Muscle layer of duodenum (tissue), 2 donors: Measurements from ENCODE around the gene GLB1L2.
A peak's percentile ranks its signal among the peaks of the same experiment; 100 is the strongest.

Experiments used
- H3K27ac ChIP-seq: one replicate; pipeline ENCODE4 v1.7.0; 2013; ENCODE audit warnings: mild to moderate bottlenecking, low read length
- H3K27me3 ChIP-seq: one replicate; pipeline ENCODE4 v1.7.0; 2013; ENCODE audit warnings: low read depth, mild to moderate bottlenecking, control low read depth, low read length
- H3K36me3 ChIP-seq, 2 donors: one replicate each; pipeline ENCODE4 v1.7.0; 2013; ENCODE audit warnings: low read length in 2 of 2, control low read depth in 1 of 2, mild to moderate bottlenecking in 1 of 2; ENCODE audit not compliant: insufficient read depth in 2 of 2, control insufficient read depth in 1 of 2
- H3K4me1 ChIP-seq, 2 donors: one replicate each; pipeline ENCODE4 v1.7.0; 2013; ENCODE audit warnings: low read length in 2 of 2, mild to moderate bottlenecking in 2 of 2, control low read depth in 1 of 2, moderate library complexity in 1 of 2; ENCODE audit not compliant: insufficient read depth in 2 of 2, control insufficient read depth in 1 of 2
- H3K4me3 ChIP-seq, 2 donors: one replicate each; pipeline ENCODE4 v1.7.0; 2013; ENCODE audit warnings: low read length in 2 of 2, low read depth in 1 of 2, mild to moderate bottlenecking in 1 of 2
- H3K9me3 ChIP-seq, 2 donors: one replicate each; pipeline ENCODE4 v1.7.0; 2013; ENCODE audit warnings: low read length in 2 of 2, control low read depth in 1 of 2, mild to moderate bottlenecking in 1 of 2; ENCODE audit not compliant: control insufficient read depth in 1 of 2
- donor health status: healthy.

Gene GLB1L2

GRCh38 chr11:134413043-134413825 is 81.4 kb downstream of the GLB1L2 start:
- H3K27ac ChIP-seq = no peak overlapping the region
- no peaks in the 10 kb centered on the region for H3K36me3 ChIP-seq
- H3K9me3 ChIP-seq = no peaks in the 10 kb centered on the region
- peaks cover 0 to 15% of the 10 kb centered on the region in 2 donors for H3K4me1 ChIP-seq
- H3K27me3 ChIP-seq = peaks cover 31% of the 10 kb centered on the region
- peak overlapping the region in 1 of 2 donors; percentile 61 for H3K4me3 ChIP-seq

- H3K27ac ChIP-seq = no peak overlapping the region
- H3K27me3 ChIP-seq = peaks cover 31% of the 10 kb centered on the region
- peaks cover 0 to 15% of the 10 kb centered on the region in 2 donors for H3K4me1 ChIP-seq
- H3K36me3 ChIP-seq = no peaks in the 10 kb centered on the region
- H3K4me3 ChIP-seq = no peak overlapping the region
- H3K9me3 ChIP-seq = no peaks in the 10 kb centered on the region
Observed at GRCh38 chr11:134413826-134414731, 82.3 kb downstream of the GLB1L2 start.

GRCh38 chr11:134414766-134415765 is 83.3 kb downstream of the GLB1L2 start:
- peaks cover 0 to 15% of the 10 kb centered on the region in 2 donors for H3K4me1 ChIP-seq
- no peak overlapping the region for H3K27ac ChIP-seq
- H3K4me3 ChIP-seq = no peak overlapping the region
- H3K9me3 ChIP-seq = no peaks in the 10 kb centered on the region
- peaks cover 21% of the 10 kb centered on the region for H3K27me3 ChIP-seq
- H3K36me3 ChIP-seq = no peaks in the 10 kb centered on the region

- Histone ChIP-seq H3K36me3 (no peaks in the 10 kb centered on the region), H3K27me3 (peaks cover 6% of the 10 kb centered on the region), H3K9me3 (no peaks in the 10 kb centered on the region), H3K4me3 (no peak overlapping the region), H3K4me1 (peaks cover 0 to 5% of the 10 kb centered on the region in 2 donors), H3K27ac (no peak overlapping the region)
Observed at GRCh38 chr11:134416726-134417125, 84.9 kb downstream of the GLB1L2 start.

- no peak overlapping the region for H3K4me3 ChIP-seq
- peaks cover 6% of the 10 kb centered on the region for H3K27me3 ChIP-seq
- no peaks in the 10 kb centered on the region for H3K36me3 ChIP-seq
- H3K4me1 ChIP-seq = no peaks in the 10 kb centered on the region
- no peaks in the 10 kb centered on the region for H3K9me3 ChIP-seq
- no peak overlapping the region for H3K27ac ChIP-seq
Observed at GRCh38 chr11:134417871-134418840, 86.4 kb downstream of the GLB1L2 start.

GRCh38 chr11:134423106-134423505 is 91.3 kb downstream of the GLB1L2 start:
- H3K4me1 ChIP-seq = no peaks in the 10 kb centered on the region
- H3K9me3 ChIP-seq = no peaks in the 10 kb centered on the region
- H3K4me3 ChIP-seq = no peak overlapping the region
- H3K36me3 ChIP-seq = no peaks in the 10 kb centered on the region
- no peaks in the 10 kb centered on the region for H3K27me3 ChIP-seq
- H3K27ac ChIP-seq = no peak overlapping the region

GRCh38 chr11:134425413-134425812 is 93.6 kb downstream of the GLB1L2 start:
- no peaks in the 10 kb centered on the region for H3K4me1 ChIP-seq
- no peaks in the 10 kb centered on the region for H3K9me3 ChIP-seq
- no peaks in the 10 kb centered on the region for H3K27me3 ChIP-seq
- no peak overlapping the region for H3K27ac ChIP-seq
- no peak overlapping the region for H3K4me3 ChIP-seq
- H3K36me3 ChIP-seq = no peaks in the 10 kb centered on the region
